ENCODE measurements around the gene TAF1C. TPM values are rescaled to one million over a fixed set of nuclear protein-coding genes. Genes with fewer than 3 reads are reported as not detected.

TAF1C gene
- total and polyA plus RNA-seq, 2 of the 4 experiments (the other 2 are of a cell fraction): 7.3 to 35.5 TPM

DNA sequence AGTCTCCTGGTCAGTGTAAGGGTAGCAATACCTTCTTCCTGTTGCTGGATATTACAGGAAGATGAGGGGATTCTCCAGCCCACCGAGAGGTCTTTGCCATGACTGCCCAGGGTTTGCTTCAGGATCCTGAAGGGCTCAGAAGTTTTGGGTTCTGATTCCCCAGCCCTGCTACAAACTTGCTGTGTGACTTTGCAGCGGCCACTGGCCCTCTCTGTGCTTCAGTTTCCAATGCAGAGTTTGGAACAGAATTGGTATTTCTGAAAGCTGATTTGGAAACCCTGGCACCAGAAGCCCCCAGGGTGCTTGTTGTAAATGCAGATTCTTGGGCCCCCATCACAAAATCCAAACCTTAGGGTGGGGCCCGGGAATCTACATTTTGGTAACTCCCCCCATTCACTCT is 38.3 kb upstream of the TAF1C start:
- H2AK9ac ChIP-seq (replicated peaks; ENCODE audit: low read depth, low read length, poor library complexity): no peak overlapping the region
- H3K4me1 ChIP-seq (ENCODE audit: control insufficient read depth, insufficient read depth, low read length): peaks cover 10% of the 10 kb centered on the region
- BruUV-seq (replicated peaks): no TSS peak
- no peak overlapping the region for H3K4ac ChIP-seq (ENCODE audit: low read depth, low read length)
- CTCF ChIA-PET: no interaction called here
- no peak overlapping the region for H2BK5ac ChIP-seq (ENCODE audit: low read depth, low read length, poor library complexity, severe bottlenecking)
- intact Hi-C loops (cut with micrococcal nuclease): no loop called here
- no peak overlapping the region for H3K18ac ChIP-seq (ENCODE audit: low read depth, low read length)
- H3K9me3 ChIP-seq (ENCODE audit: control insufficient read depth, insufficient read depth, low read length): no peaks in the 10 kb centered on the region
- H2AFZ ChIP-seq (replicated peaks; ENCODE audit: low read length, poor library complexity): no peak overlapping the region
- H2BK120ac ChIP-seq (ENCODE audit: low read depth, low read length): no peak overlapping the region
- H3K4me3 ChIP-seq (ENCODE audit: insufficient read depth, low read depth, low read length): no peak overlapping the region
- H3K79me1 ChIP-seq (ENCODE audit: low read depth in 1 of 2, low read length in 2 of 2): no peaks in the 10 kb centered on the region
- peaks cover 6% of the 10 kb centered on the region; the same call in 1 of the 2 replicates for H3K9me1 ChIP-seq (ENCODE audit: insufficient read depth, low read length)
- H4K20me1 ChIP-seq (ENCODE audit: insufficient read depth, low read length): no peaks in the 10 kb centered on the region
- peaks cover 8% of the 10 kb centered on the region; the same call in 1 of the 2 replicates for H3K27me3 ChIP-seq (ENCODE audit: control insufficient read depth, insufficient read depth, low read length)
- no peak overlapping the region for H3K56ac ChIP-seq (ENCODE audit: extremely low read depth, insufficient read depth, low read length)
- H4K8ac ChIP-seq (ENCODE audit: low read depth in 2 of 2, low read length in 2 of 2): no peak overlapping the region
- H3K14ac ChIP-seq (replicated peaks; ENCODE audit: low read depth, low read length): no peak overlapping the region
- H3K4me2 ChIP-seq (ENCODE audit: low read depth, low read length): no peak overlapping the region
- H3K9ac ChIP-seq (ENCODE audit: low read depth, low read length): no peak overlapping the region
- DNase-seq: no peak
- H2BK15ac ChIP-seq (ENCODE audit: low read depth, low read length): no peak overlapping the region
- no peak overlapping the region for H4K5ac ChIP-seq (ENCODE audit: low read depth, low read length)
- H4K91ac ChIP-seq (ENCODE audit: insufficient read depth, low read depth, low read length): no peak overlapping the region
- H3K36me3 ChIP-seq (ENCODE audit: control insufficient read depth, insufficient read depth, low read length): no peaks in the 10 kb centered on the region
- no CpG with 5 or more reads among the region's 3 CpGs for WGBS, 2 experiments (ENCODE audit: extremely low coverage in 2 of 2, insufficient read length in 1 of 2)
- no peak overlapping the region for H3K23ac ChIP-seq (ENCODE audit: low read depth, low read length)
- H2BK20ac ChIP-seq (ENCODE audit: low read depth, low read length): no peak overlapping the region
- no peak overlapping the region for H3K27ac ChIP-seq (ENCODE audit: insufficient read depth, low read length)
- POLR2A ChIA-PET (ENCODE audit: unreplicated experiment): no interaction called here
- in situ Hi-C loops (cut with MboI; ENCODE audit: low sequenced_read_pairs): no loop called here
- TF ChIP-seq BHLHE40 (IDR thresholded peaks at IDR 0.05; ENCODE audit: low read depth, low read length) (no peak), MAFK (IDR thresholded peaks at IDR 0.05; ENCODE audit: low read depth, low read length) (no peak), POLR2A (IDR thresholded peaks at IDR 0.05; ENCODE audit: low read depth, low read length) (no peak), RAD21 (IDR thresholded peaks at IDR 0.05; ENCODE audit: low read length) (no peak), CEBPB (IDR thresholded peaks at IDR 0.05; ENCODE audit: low read depth, low read length) (no peak), FOS (IDR thresholded peaks at IDR 0.05; ENCODE audit: low read depth, low read length) (no peak), CHD1 (IDR thresholded peaks at IDR 0.05; ENCODE audit: low read depth, low read length) (no peak)
- TF ChIP-seq, protein P1, sequence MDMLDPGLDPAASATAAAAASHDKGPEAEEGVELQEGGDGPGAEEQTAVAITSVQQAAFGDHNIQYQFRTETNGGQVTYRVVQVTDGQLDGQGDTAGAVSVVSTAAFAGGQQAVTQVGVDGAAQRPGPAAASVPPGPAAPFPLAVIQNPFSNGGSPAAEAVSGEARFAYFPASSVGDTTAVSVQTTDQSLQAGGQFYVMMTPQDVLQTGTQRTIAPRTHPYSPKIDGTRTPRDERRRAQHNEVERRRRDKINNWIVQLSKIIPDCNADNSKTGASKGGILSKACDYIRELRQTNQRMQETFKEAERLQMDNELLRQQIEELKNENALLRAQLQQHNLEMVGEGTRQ (IDR thresholded peaks at IDR 0.05; ENCODE audit: low read depth, low read length): no peak
- ATAC-seq (ENCODE audit: low read depth): no peak
- dilution Hi-C loops (cut with HindIII; ENCODE audit: low sequenced_read_pairs, unreplicated experiment): no loop called here
- no peak overlapping the region for H2AK5ac ChIP-seq (ENCODE audit: low read depth, low read length)
